ENCODE measurements around the gene PSG6.
"Not testable (repeated sequence)": the region's sequence is repeated elsewhere in the genome, so short reads cannot be mapped to it uniquely, and the experiment has no call there.

PSG6 gene

GRCh38 chr19:42874136-42874535, 43.6 kb downstream of the PSG6 start:
- H3K36me3 ChIP-seq (ENCODE audit: control insufficient read depth, insufficient read depth, low read length); H3K4me3 ChIP-seq (ENCODE audit: low read length); H3K27ac ChIP-seq (ENCODE audit: low read depth, low read length); H3K4me1 ChIP-seq (ENCODE audit: control insufficient read depth, insufficient read depth, low read length); H3K27me3 ChIP-seq (ENCODE audit: control insufficient read depth, insufficient read depth, low read length); H3K9ac ChIP-seq (ENCODE audit: low read length): not testable (repeated sequence)

GRCh38 chr19:42872608-42873007, 45.1 kb downstream of the PSG6 start:
- H3K4me3 ChIP-seq (ENCODE audit: low read length) = no peak overlapping the region
- no peak overlapping the region for H3K27ac ChIP-seq (ENCODE audit: low read depth, low read length)
- H3K27me3 ChIP-seq (ENCODE audit: control insufficient read depth, insufficient read depth, low read length) = no peaks in the 10 kb centered on the region

DNA sequence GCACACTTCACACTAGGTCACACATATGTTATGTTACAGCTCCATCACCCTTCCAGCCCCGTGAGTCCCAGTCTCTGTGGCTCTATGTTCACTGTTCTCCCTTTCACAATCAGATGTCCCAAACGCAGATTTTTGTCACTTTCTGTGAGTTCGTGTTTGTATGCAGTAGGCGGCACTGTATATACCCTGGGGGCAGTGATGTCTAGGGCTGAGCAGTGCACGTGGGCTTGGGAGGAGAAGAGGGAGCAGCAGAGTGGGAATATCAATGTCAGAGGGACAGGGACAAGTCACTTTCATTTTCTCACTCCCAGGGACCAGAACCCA, 60.2 kb downstream of the PSG6 start:
- H3K27me3 ChIP-seq (ENCODE audit: control insufficient read depth, insufficient read depth, low read length) = no peaks in the 10 kb centered on the region
- H3K9ac ChIP-seq (ENCODE audit: low read length) = no peak overlapping the region
- no peak overlapping the region for H3K4me3 ChIP-seq (ENCODE audit: low read length)
- no peak overlapping the region for H3K27ac ChIP-seq (ENCODE audit: low read depth, low read length)
- no peaks in the 10 kb centered on the region for H3K4me1 ChIP-seq (ENCODE audit: control insufficient read depth, insufficient read depth, low read length)
- H3K36me3 ChIP-seq (ENCODE audit: control insufficient read depth, insufficient read depth, low read length) = no peaks in the 10 kb centered on the region

More at GRCh38 chr19:42872608-42873007, 45.1 kb downstream of the PSG6 start:
- peaks cover 4% of the 10 kb centered on the region for H3K4me1 ChIP-seq (ENCODE audit: control insufficient read depth, insufficient read depth, low read length)
- H3K9ac ChIP-seq (ENCODE audit: low read length) = no peak overlapping the region
- no peaks in the 10 kb centered on the region for H3K36me3 ChIP-seq (ENCODE audit: control insufficient read depth, insufficient read depth, low read length)

GRCh38 chr19:42856866-42857543, 60.7 kb downstream of the PSG6 start:
- not testable (repeated sequence) for H3K36me3 ChIP-seq (ENCODE audit: control insufficient read depth, insufficient read depth, low read length); H3K9ac ChIP-seq (ENCODE audit: low read length); H3K27ac ChIP-seq (ENCODE audit: low read depth, low read length); H3K27me3 ChIP-seq (ENCODE audit: control insufficient read depth, insufficient read depth, low read length); H3K4me3 ChIP-seq (ENCODE audit: low read length); H3K4me1 ChIP-seq (ENCODE audit: control insufficient read depth, insufficient read depth, low read length)

- not testable (repeated sequence) for H3K27ac ChIP-seq (ENCODE audit: low read depth, low read length); H3K27me3 ChIP-seq (ENCODE audit: control insufficient read depth, insufficient read depth, low read length); H3K36me3 ChIP-seq (ENCODE audit: control insufficient read depth, insufficient read depth, low read length); H3K4me1 ChIP-seq (ENCODE audit: control insufficient read depth, insufficient read depth, low read length); H3K4me3 ChIP-seq (ENCODE audit: low read length); H3K9ac ChIP-seq (ENCODE audit: low read length)
Measured at GRCh38 chr19:42854745-42855144, 62.9 kb downstream of the PSG6 start.

- H3K4me1 ChIP-seq (ENCODE audit: control insufficient read depth, insufficient read depth, low read length); H3K4me3 ChIP-seq (ENCODE audit: low read length); H3K27ac ChIP-seq (ENCODE audit: low read depth, low read length); H3K27me3 ChIP-seq (ENCODE audit: control insufficient read depth, insufficient read depth, low read length); H3K36me3 ChIP-seq (ENCODE audit: control insufficient read depth, insufficient read depth, low read length); H3K9ac ChIP-seq (ENCODE audit: low read length): not testable (repeated sequence)
Measured at GRCh38 chr19:42853231-42853630, 64.5 kb downstream of the PSG6 start.

GRCh38 chr19:42852821-42853220, 64.9 kb downstream of the PSG6 start:
- H3K4me1 ChIP-seq (ENCODE audit: control insufficient read depth, insufficient read depth, low read length); H3K9ac ChIP-seq (ENCODE audit: low read length); H3K27me3 ChIP-seq (ENCODE audit: control insufficient read depth, insufficient read depth, low read length); H3K36me3 ChIP-seq (ENCODE audit: control insufficient read depth, insufficient read depth, low read length); H3K27ac ChIP-seq (ENCODE audit: low read depth, low read length); H3K4me3 ChIP-seq (ENCODE audit: low read length): not testable (repeated sequence)
